ENCODE results near the gene TAS2R13. TPM values are rescaled to one million over a fixed set of nuclear protein-coding genes. Genes with fewer than 3 reads are reported as not detected.

The TAS2R13 gene
- total RNA-seq, 1 donor from 2014 or later, result 2.7 TPM

DNA sequence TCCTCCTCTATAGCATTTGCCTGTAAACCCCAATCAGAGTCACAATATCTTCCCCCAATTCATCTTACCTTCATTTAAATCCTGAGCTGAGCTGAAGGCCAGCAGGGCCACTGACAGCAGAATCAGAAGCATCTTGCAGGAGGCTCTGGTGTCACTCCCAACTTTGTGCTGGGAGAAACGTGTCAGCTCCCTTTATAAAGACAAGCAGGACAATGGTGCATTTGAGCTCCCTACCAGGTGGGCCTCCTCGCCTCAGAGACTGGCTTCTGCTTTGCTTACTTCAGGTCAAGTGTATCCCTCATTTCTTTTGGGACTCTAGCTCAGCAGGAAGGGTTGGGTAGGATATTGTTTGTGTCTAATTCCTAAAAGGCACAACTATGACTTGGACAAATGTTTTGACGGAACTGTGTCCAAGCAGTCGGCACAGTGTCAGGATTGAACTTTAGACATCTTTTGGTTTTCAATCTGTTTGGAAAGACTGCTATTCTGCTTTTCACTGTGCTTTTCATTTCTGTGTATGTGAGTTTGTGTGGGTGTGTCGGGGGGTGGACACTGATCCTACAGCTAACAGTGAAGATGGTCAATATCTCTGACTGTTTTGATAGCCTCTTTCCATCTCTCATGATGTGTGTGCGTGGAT lies 25.2 kb downstream of the TAS2R13 start, which contains the start of gene PRH1:
PRH1 (minus strand) TSS at position 170 of the 640 bp plus-strand sequence; CDS start at position 132, 38 bp downstream.
- DNase-seq (ENCODE audit: extremely low read depth, low read depth, low spot score), result no peak

DNA sequence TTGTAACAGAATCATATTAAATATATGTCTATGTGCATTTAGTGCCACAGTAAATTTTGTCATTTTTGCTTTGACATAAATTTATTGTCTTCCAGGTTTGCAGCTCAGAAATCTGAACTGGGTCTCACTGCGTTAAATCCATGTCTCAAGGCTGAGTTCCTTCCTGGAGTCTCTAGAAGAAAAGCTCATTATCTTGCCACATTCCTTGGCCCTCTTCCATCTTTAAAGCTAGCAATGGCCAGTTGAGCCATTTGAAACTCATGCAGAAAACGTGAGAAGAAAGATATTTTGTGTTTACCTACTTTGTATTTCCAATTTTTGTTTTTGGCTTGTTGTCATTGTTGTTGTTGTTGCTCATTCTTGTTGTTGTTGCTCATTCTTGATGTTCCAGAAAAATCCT lies 36.0 kb downstream of the TAS2R13 start:
- DNase-seq (ENCODE audit: extremely low read depth, low read depth, low spot score), result no peak

DNA sequence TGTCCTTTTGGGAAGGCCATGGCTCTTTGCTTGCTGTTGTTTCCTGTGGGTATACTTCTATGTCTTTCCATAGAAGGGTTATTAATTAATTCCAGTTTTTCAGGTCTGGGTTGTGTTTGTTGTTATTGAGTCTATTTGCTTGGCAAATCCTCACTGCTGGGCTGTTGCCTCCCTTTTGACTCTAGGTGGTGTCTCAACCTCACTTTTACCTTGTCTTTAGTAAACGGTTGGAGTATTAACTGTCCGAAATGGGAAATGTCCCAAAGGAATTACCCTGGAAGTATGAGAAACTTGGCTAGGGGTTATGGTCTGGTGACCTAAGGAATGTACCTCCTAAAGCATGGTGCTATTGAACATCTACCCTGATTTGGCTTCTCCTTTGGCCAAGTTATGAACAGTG lies 42.0 kb downstream of the TAS2R13 start:
- no peak for DNase-seq (ENCODE audit: extremely low read depth, low read depth, low spot score)

GRCh38 chr12:10863512-10864218 lies 45.7 kb downstream of the TAS2R13 start:
- no peak for DNase-seq (ENCODE audit: extremely low read depth, low read depth, low spot score)

GRCh38 chr12:10861366-10861765 lies 48.0 kb downstream of the TAS2R13 start:
- no peak for DNase-seq (ENCODE audit: extremely low read depth, low read depth, low spot score)

Other genes with a start within 250 kb of the TAS2R13 start
- 1.5 and 1.7 TPM in 2 replicates for gene STYK1, start 235.5 kb downstream of the TAS2R13 start, total RNA-seq
- gene YBX3, start 186.2 kb downstream of the TAS2R13 start, total RNA-seq, result 335 and 368 TPM in 2 replicates
- gene TAS2R7, start 106.9 kb downstream of the TAS2R13 start, total RNA-seq, result 0.18 TPM in 1 of 2 replicates, not detected in the other
- not detected in 2 replicates for gene TAS2R8, start 102.3 kb downstream of the TAS2R13 start, total RNA-seq
- gene TAS2R9, start 99.4 kb downstream of the TAS2R13 start, total RNA-seq, result 0.18 TPM in 1 of 2 replicates, not detected in the other
- 0.15 and 1.1 TPM in 2 replicates for gene TAS2R10, start 83.2 kb downstream of the TAS2R13 start, total RNA-seq
- gene PRR4, start 60.1 kb downstream of the TAS2R13 start, total RNA-seq, result 5.0 TPM in 1 of 2 replicates, not detected in the other
- gene PRH1, start 25.3 kb downstream of the TAS2R13 start, total RNA-seq, result 2.1 and 25.2 TPM in 2 replicates
- gene PRH2, start 19.7 kb upstream of the TAS2R13 start, total RNA-seq, result not detected in 2 replicates
- gene TAS2R14, start 29.7 kb upstream of the TAS2R13 start, total RNA-seq, result 1.6 and 5.5 TPM in 2 replicates
- gene TAS2R50, start 77.3 kb upstream of the TAS2R13 start, total RNA-seq, result 0.15 and 2.0 TPM in 2 replicates
- 0.34 and 1.8 TPM in 2 replicates for gene TAS2R20, start 88.7 kb upstream of the TAS2R13 start, total RNA-seq
- gene TAS2R19, start 113.1 kb upstream of the TAS2R13 start, total RNA-seq, result 1.0 and 6.9 TPM in 2 replicates
- gene TAS2R31, start 121.8 kb upstream of the TAS2R13 start, total RNA-seq, result 0.44 and 2.9 TPM in 2 replicates
- gene TAS2R46, start 152.7 kb upstream of the TAS2R13 start, total RNA-seq, result 1.6 TPM in 1 of 2 replicates, not detected in the other
- 1.3 TPM in 1 of 2 replicates, not detected in the other for gene TAS2R43, start 182.8 kb upstream of the TAS2R13 start, total RNA-seq
- gene TAS2R30, start 225.1 kb upstream of the TAS2R13 start, total RNA-seq, result 0.73 and 3.5 TPM in 2 replicates

All from glomerular endothelial cell (primary cell).